Measurements from ENCODE around the gene IP6K1.

DNA sequence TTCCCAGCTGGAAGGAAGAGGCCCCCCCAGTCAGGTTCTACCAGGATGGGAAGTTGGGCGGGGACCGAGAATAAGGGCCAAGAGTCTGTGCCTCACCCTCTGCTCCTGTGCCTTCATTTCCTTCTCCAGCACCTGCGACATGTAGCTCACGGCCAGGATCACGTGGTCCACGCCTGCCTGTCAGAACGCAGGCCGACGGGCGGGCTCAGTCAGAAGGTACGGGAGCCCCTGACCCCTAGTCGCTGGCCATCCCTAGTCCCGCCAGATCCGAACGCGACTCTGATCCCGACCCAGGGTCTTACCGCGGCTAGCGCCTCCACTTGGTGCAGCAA is 63.1 kb downstream of the IP6K1 start:
- no peak for TF ChIP-seq CTCF (IDR thresholded peaks at IDR 0.05)
- TF ChIP-seq POLR2A (IDR thresholded peaks at IDR 0.05): no peak
